Naive thymus-derived CD4-positive, alpha-beta T cell (primary cell): ENCODE measurements around the gene SNRNP27. TPM values are rescaled to one million over a fixed set of nuclear protein-coding genes. Genes with fewer than 3 reads are reported as not detected.

Experiments
- ATAC-seq: fragments of 150-1000 bp; cut with Tn5 transposase; 2 replicates; pipeline ENCODE4 v1.10.0; 2021; ENCODE audit warnings: mild to moderate bottlenecking, moderate library complexity
- CTCF ChIA-PET: fragments of 350-600 bp; sonication (Branson Sonifier 250); formaldehyde crosslinking; loops from one replicate; lab custom pipeline; 2021; ENCODE audit warnings: antibody characterized with exemption; lab: Charles Lee
- POLR2A ChIA-PET: fragments of 350-600 bp; sonication (Branson Sonifier 250); formaldehyde crosslinking; loops from one replicate; lab custom pipeline; 2021; ENCODE audit warnings: antibody characterized with exemption, inconsistent platforms; lab: Charles Lee
- DNase-seq, 9 donors: peaks; one replicate each; pipeline versions ENCODE4 v3.0.0 to v3.0.0-alpha.2; 2020 to 2022; ENCODE audit warnings: mixed read lengths in 1 of 9
- H3K27ac ChIP-seq: one replicate; pipeline ENCODE4 v1.7.0; 2013; ENCODE audit warnings: mild to moderate bottlenecking, low read depth, low read length, moderate library complexity
- H3K27me3 ChIP-seq, 2 donors: one replicate each; pipeline ENCODE4 v1.7.0; 2013; ENCODE audit warnings: low read length in 2 of 2, mild to moderate bottlenecking in 2 of 2, moderate library complexity in 2 of 2; ENCODE audit not compliant: control insufficient read depth in 2 of 2, insufficient read depth in 2 of 2
- H3K36me3 ChIP-seq, 3 experiments: 1 replicate in 2 of 3; 2 replicates in 1 of 3; pipeline ENCODE4 v1.7.0; 2013; ENCODE audit warnings: low read length in 3 of 3, mild to moderate bottlenecking in 3 of 3, moderate library complexity in 1 of 3; ENCODE audit not compliant: insufficient read depth in 3 of 3, control insufficient read depth in 2 of 3
- H3K4me1 ChIP-seq, 2 donors: one replicate each; pipeline ENCODE4 v1.7.0; 2013; ENCODE audit warnings: low read length in 2 of 2, mild to moderate bottlenecking in 2 of 2, moderate library complexity in 1 of 2; ENCODE audit not compliant: control insufficient read depth in 2 of 2, insufficient read depth in 2 of 2
- H3K4me3 ChIP-seq: 2 replicates; pipeline ENCODE4 v1.7.0; 2013; ENCODE audit warnings: mild to moderate bottlenecking, low read length
- H3K9me3 ChIP-seq, 3 experiments: 1 replicate in 2 of 3; 2 replicates in 1 of 3; pipeline ENCODE4 v1.7.0; 2013; ENCODE audit warnings: low read length in 3 of 3; ENCODE audit not compliant: control insufficient read depth in 2 of 3
- H3K27ac Mint-ChIP-seq, 9 donors: one replicate each; pipeline ENCODE4 v1.8.0; 2020 to 2022; ENCODE audit warnings: mixed read lengths in 9 of 9, mild to moderate bottlenecking in 8 of 9, moderate library complexity in 5 of 9, inconsistent platforms in 2 of 9
- H3K27me3 Mint-ChIP-seq, 5 donors: one replicate each; pipeline ENCODE4 v1.8.0; 2021 to 2022; ENCODE audit warnings: mixed read lengths in 5 of 5, mild to moderate bottlenecking in 1 of 5
- H3K36me3 Mint-ChIP-seq, 5 donors: one replicate each; pipeline ENCODE4 v1.8.0; 2020 to 2022; ENCODE audit warnings: mixed read lengths in 5 of 5, mild to moderate bottlenecking in 3 of 5, inconsistent platforms in 1 of 5
- H3K4me1 Mint-ChIP-seq, 7 donors: one replicate each; pipeline ENCODE4 v1.8.0; 2020 to 2022; ENCODE audit warnings: mixed read lengths in 7 of 7, mild to moderate bottlenecking in 3 of 7, inconsistent platforms in 1 of 7
- H3K4me3 Mint-ChIP-seq, 10 donors: one replicate each; pipeline ENCODE4 v1.8.0; 2020 to 2022; ENCODE audit warnings: mild to moderate bottlenecking in 10 of 10, mixed read lengths in 10 of 10, moderate library complexity in 6 of 10, inconsistent platforms in 2 of 10
- H3K9me3 Mint-ChIP-seq, 11 donors: one replicate each; pipeline ENCODE4 v1.8.0; 2020 to 2022; ENCODE audit warnings: mixed read lengths in 11 of 11, mild to moderate bottlenecking in 4 of 11, inconsistent platforms in 1 of 11, moderate library complexity in 1 of 11
- intact Hi-C, 2 donors: fragments of 100-400 bp; cut with micrococcal nuclease; formaldehyde crosslinking; loops; one replicate each; pipeline ENCODE4 v1.15.1; 2023
- polyA plus RNA-seq, 2 donors: library from polyadenylated mRNA; unstranded; fragments of 300-500 nt; fragmentation: Illumina TruSeq; gene quantifications; one replicate each; pipeline ENCODE4 v1.2.3, GENCODE V29; 2021
- total RNA-seq, 6 experiments: library from RNA in 5 of 6; stranded (reverse) in 5 of 6; gene quantifications; 1 replicate in 5 of 6; 2 replicates in 1 of 6; pipeline ENCODE4 v1.2.3 and lab custom pipeline; 2021 to 2026

SNRNP27 gene
- total and polyA plus RNA-seq, 7 experiments from 2014 or later, result 32.5 to 58.4 (median 51.8) TPM

- intact Hi-C loops, result no loop called here
- Mint-ChIP-seq H3K4me3 (no peak overlapping the region), H3K9me3 (no peaks in the 10 kb centered on the region), H3K4me1 (peaks cover 22 to 43% (median 41%) of the 10 kb centered on the region in 7 donors), H3K27ac (peak overlapping the region in 6 of 9 donors; percentile 3 to 71 (median 59)), H3K27me3 (no peaks in the 10 kb centered on the region), H3K36me3 (peaks cover 28 to 62% (median 35%) of the 10 kb centered on the region in 5 donors)
- no peaks in the 10 kb centered on the region for H3K27me3 ChIP-seq
- POLR2A ChIA-PET, result interaction anchor here (0.9 to 2.0 kb wide), 5 partner anchors 9 to 153 kb away, joined by 3 to 4 read pairs (median 3); partner anchors contain the start of gene PCBP1
- no peak overlapping the region for H3K27ac ChIP-seq
- CTCF ChIA-PET, result interaction anchor here (0.8 kb wide), 2 partner anchors 130 to 137 kb away, joined by 3 read pairs; no protein-coding TSS in a partner anchor
- DNase-seq (no peak), ATAC-seq (peak; percentile 75)
- H3K4me3 ChIP-seq, result no peak overlapping the region
- H3K9me3 ChIP-seq, result no peaks in the 10 kb centered on the region
- H3K36me3 ChIP-seq, result peaks cover 0 to 52% (median 29%) of the 10 kb centered on the region in 3 experiments
- H3K4me1 ChIP-seq, result peaks cover 0 to 9% of the 10 kb centered on the region in 2 donors
Measured at GRCh38 chr2:69933839-69934613, 40.3 kb downstream of the SNRNP27 start.

- DNase-seq (no peak), ATAC-seq (no peak)
- ChIA-PET CTCF (interaction anchor here (0.8 kb wide), 2 partner anchors 129 to 137 kb away, joined by 3 read pairs; no protein-coding TSS in a partner anchor), POLR2A (interaction anchor here (1.1 to 2.0 kb wide), 3 partner anchors 8 to 153 kb away, joined by 3 to 4 read pairs (median 4); partner anchors contain the start of gene PCBP1)
- Mint-ChIP-seq H3K4me3 (no peak overlapping the region), H3K9me3 (no peaks in the 10 kb centered on the region), H3K27ac (peak overlapping the region in 5 of 9 donors; percentile 3 to 66 (median 29)), H3K27me3 (no peaks in the 10 kb centered on the region), H3K4me1 (peaks cover 22 to 40% (median 38%) of the 10 kb centered on the region in 7 donors), H3K36me3 (peaks cover 32 to 62% (median 37%) of the 10 kb centered on the region in 5 donors)
- H3K4me3 ChIP-seq, result no peak overlapping the region
- H3K27me3 ChIP-seq, result no peaks in the 10 kb centered on the region
- peaks cover 0 to 9% of the 10 kb centered on the region in 2 donors for H3K4me1 ChIP-seq
- H3K36me3 ChIP-seq, result peaks cover under 1 to 51% (median 30%) of the 10 kb centered on the region in 3 experiments
- intact Hi-C loops, result no loop called here
- H3K27ac ChIP-seq, result no peak overlapping the region
- H3K9me3 ChIP-seq, result no peaks in the 10 kb centered on the region
Measured at GRCh38 chr2:69934614-69934908, 40.8 kb downstream of the SNRNP27 start.

GRCh38 chr2:69935011-69935410, 41.3 kb downstream of the SNRNP27 start:
- peaks cover 5 to 55% (median 30%) of the 10 kb centered on the region in 3 experiments for H3K36me3 ChIP-seq
- H3K27ac Mint-ChIP-seq, result no peak overlapping the region
- POLR2A ChIA-PET, result no interaction called here

GRCh38 chr2:69936906-69937305, 43.1 kb downstream of the SNRNP27 start:
- ATAC-seq (no peak), DNase-seq (no peak)
- H3K36me3 ChIP-seq, result peaks cover 12 to 71% (median 30%) of the 10 kb centered on the region in 3 experiments
- H3K27ac ChIP-seq, result no peak overlapping the region
- no peaks in the 10 kb centered on the region for H3K9me3 Mint-ChIP-seq
- H3K27me3 Mint-ChIP-seq, result no peaks in the 10 kb centered on the region
- peaks cover 32 to 60% (median 45%) of the 10 kb centered on the region in 5 donors for H3K36me3 Mint-ChIP-seq
- H3K27ac Mint-ChIP-seq, result peak overlapping the region in 2 of 9 donors; percentile 49 to 66
- no peaks in the 10 kb centered on the region for H3K9me3 ChIP-seq
- no peak overlapping the region for H3K4me3 ChIP-seq
- CTCF ChIA-PET, result no interaction called here
- intact Hi-C loops, result no loop called here
- H3K4me3 Mint-ChIP-seq, result no peak overlapping the region
- peaks cover 0 to 4% of the 10 kb centered on the region in 2 donors for H3K4me1 ChIP-seq
- POLR2A ChIA-PET, result no interaction called here
- no peaks in the 10 kb centered on the region for H3K27me3 ChIP-seq
- peaks cover 13 to 26% (median 17%) of the 10 kb centered on the region in 7 donors for H3K4me1 Mint-ChIP-seq

More at GRCh38 chr2:69935011-69935410, 41.3 kb downstream of the SNRNP27 start:
- peaks cover 32 to 60% (median 37%) of the 10 kb centered on the region in 5 donors for H3K36me3 Mint-ChIP-seq
- Histone ChIP-seq H3K4me1 (peaks cover 0 to 9% of the 10 kb centered on the region in 2 donors), H3K9me3 (no peaks in the 10 kb centered on the region), H3K27me3 (no peaks in the 10 kb centered on the region), H3K27ac (no peak overlapping the region), H3K4me3 (no peak overlapping the region)
- intact Hi-C loops, result no loop called here
- H3K4me1 Mint-ChIP-seq, result peaks cover 22 to 40% (median 33%) of the 10 kb centered on the region in 7 donors
- H3K27me3 Mint-ChIP-seq, result no peaks in the 10 kb centered on the region
- DNase-seq (no peak), ATAC-seq (no peak)
- CTCF ChIA-PET, result no interaction called here
- no peaks in the 10 kb centered on the region for H3K9me3 Mint-ChIP-seq
- no peak overlapping the region for H3K4me3 Mint-ChIP-seq

- POLR2A ChIA-PET, result no interaction called here
Measured at GRCh38 chr2:69937968-69938367, 44.2 kb downstream of the SNRNP27 start.

GRCh38 chr2:69939722-69940121, 46.0 kb downstream of the SNRNP27 start:
- DNase-seq (no peak), ATAC-seq (no peak)
- no peak overlapping the region for H3K4me3 ChIP-seq
- H3K27me3 ChIP-seq, result no peaks in the 10 kb centered on the region
- no peaks in the 10 kb centered on the region for H3K9me3 ChIP-seq
- H3K36me3 Mint-ChIP-seq, result peaks cover 32 to 72% (median 50%) of the 10 kb centered on the region in 5 donors
- H3K9me3 Mint-ChIP-seq, result no peaks in the 10 kb centered on the region
- ChIA-PET CTCF (no interaction called here), POLR2A (interaction anchor here (0.7 to 0.8 kb wide), 2 partner anchors 10 to 22 kb away, joined by 3 to 4 read pairs; no protein-coding TSS in a partner anchor)
- peak overlapping the region in 4 of 9 donors; percentile 28 to 52 (median 44) for H3K27ac Mint-ChIP-seq
- no peaks in the 10 kb centered on the region for H3K4me1 ChIP-seq
- H3K36me3 ChIP-seq, result peaks cover 12 to 76% (median 30%) of the 10 kb centered on the region in 3 experiments
- no peak overlapping the region for H3K27ac ChIP-seq
- peaks cover 3 to 20% (median 6%) of the 10 kb centered on the region in 7 donors for H3K4me1 Mint-ChIP-seq
- no peak overlapping the region for H3K4me3 Mint-ChIP-seq
- intact Hi-C loops, result no loop called here
- H3K27me3 Mint-ChIP-seq, result no peaks in the 10 kb centered on the region

More at GRCh38 chr2:69937968-69938367, 44.2 kb downstream of the SNRNP27 start:
- H3K4me1 ChIP-seq, result no peaks in the 10 kb centered on the region
- Mint-ChIP-seq H3K9me3 (no peaks in the 10 kb centered on the region), H3K4me3 (no peak overlapping the region), H3K27ac (peak overlapping the region in 3 of 9 donors; percentile 60 to 90 (median 65)), H3K4me1 (peaks cover 9 to 20% (median 12%) of the 10 kb centered on the region in 7 donors), H3K27me3 (no peaks in the 10 kb centered on the region), H3K36me3 (peaks cover 32 to 64% (median 45%) of the 10 kb centered on the region in 5 donors)
- no peaks in the 10 kb centered on the region for H3K27me3 ChIP-seq
- peaks cover 12 to 76% (median 30%) of the 10 kb centered on the region in 3 experiments for H3K36me3 ChIP-seq
- ATAC-seq (no peak), DNase-seq (no peak)
- intact Hi-C loops, result no loop called here
- no peak overlapping the region for H3K27ac ChIP-seq
- no peaks in the 10 kb centered on the region for H3K9me3 ChIP-seq
- CTCF ChIA-PET, result interaction anchor here (0.6 kb wide), 1 partner anchor 775 kb away, joined by 3 read pairs; no protein-coding TSS in a partner anchor
- no peak overlapping the region for H3K4me3 ChIP-seq
